Prostate gland (tissue), 2 donors: ENCODE results near the gene MALRD1.

Experiments
- CTCF ChIP-seq, 4 experiments: fragments of 200-600 bp in 2 of 4; fragments of 450-650 bp in 2 of 4; sonication (generic) in 2 of 4; IDR thresholded peaks; 1 replicate in 3 of 4; 2 replicates in 1 of 4; pipeline ENCODE4 v1.5.1; 2016 to 2019; ENCODE audit warnings: antibody characterized with exemption in 4 of 4, mild to moderate bottlenecking in 2 of 4, moderate library complexity in 2 of 4
- POLR2A ChIP-seq: fragments of 450-650 bp; IDR thresholded peaks from one replicate; pipeline ENCODE4 v1.6.1; 2016; ENCODE audit warnings: antibody characterized with exemption, mild to moderate bottlenecking
- POLR2AphosphoS5 ChIP-seq: sonication (generic); formaldehyde crosslinking; IDR thresholded peaks from one replicate; pipeline ENCODE4 v1.6.1; 2017; ENCODE audit warnings: antibody characterized with exemption

GRCh38 chr10:19417740-19418139, 369.1 kb downstream of the MALRD1 start:
- TF ChIP-seq CTCF (IDR thresholded peaks at IDR 0.05): no peak
- TF ChIP-seq POLR2AphosphoS5: no peak
- no peak for TF ChIP-seq POLR2A
